ENCODE measurements around the gene DIPK1C.

GRCh38 chr18:74497324-74497676 is 40.2 kb upstream of the DIPK1C start:
- no peak for TF ChIP-seq SREBF2 (CRISPR knock-in tag; IDR thresholded peaks at IDR 0.05)
- no peak for TF ChIP-seq ZBTB11 (CRISPR knock-in tag; IDR thresholded peaks at IDR 0.05)
- no peak for TF ChIP-seq CTCF (IDR thresholded peaks at IDR 0.05 in 2 of 3, conservative IDR thresholded peaks at IDR 0.05 in 1 of 3; ENCODE audit: insufficient read depth in 2 of 3, low read depth in 1 of 3, low read length in 3 of 3)
- no peak for TF ChIP-seq YBX1 (IDR thresholded peaks at IDR 0.05)
- TF ChIP-seq MTA1 (IDR thresholded peaks at IDR 0.05; ENCODE audit: borderline replicate concordance) = no peak
- TF ChIP-seq EGR1 (conservative IDR thresholded peaks at IDR 0.05) = no peak
- TF ChIP-seq PATZ1 (CRISPR knock-in tag; IDR thresholded peaks at IDR 0.05; ENCODE audit: borderline replicate concordance) = no peak
- no peak for TF ChIP-seq DPF2 (IDR thresholded peaks at IDR 0.05)
- TF ChIP-seq SIN3A (IDR thresholded peaks at IDR 0.05; ENCODE audit: borderline replicate concordance in 2 of 2, control insufficient read depth in 1 of 2, low read depth in 2 of 2, low read length in 2 of 2) = no peak
- TF ChIP-seq ESRRA (IDR thresholded peaks at IDR 0.05; ENCODE audit: borderline replicate concordance, low read depth) = no peak
- TF ChIP-seq ZSCAN32 (CRISPR knock-in tag; IDR thresholded peaks at IDR 0.05) = no peak
- no peak for TF ChIP-seq TAF1 (IDR thresholded peaks at IDR 0.05; ENCODE audit: control insufficient read depth, extremely low read depth, insufficient read depth, low read length, severe bottlenecking)
- TF ChIP-seq BRCA1 (IDR thresholded peaks at IDR 0.05) = no peak
- TF ChIP-seq BRCA1 (CRISPR knock-in tag; IDR thresholded peaks at IDR 0.05) = no peak
- no peak for TF ChIP-seq POLR2A (conservative IDR thresholded peaks at IDR 0.05)
